HepG2 (cell line): ENCODE data around the gene PPP1R12C. TPM values are rescaled to one million over a fixed set of nuclear protein-coding genes. Genes with fewer than 3 reads are reported as not detected.

Experiments
- BORCS8-MEF2B ChIP-seq: sonication (generic); formaldehyde crosslinking; IDR thresholded peaks from 2 replicates; pipeline ENCODE4 v1.8.0; 2022; ENCODE audit warnings: mild to moderate bottlenecking, missing genetic modification reagents
- DDIT3 ChIP-seq: sonication (generic); formaldehyde crosslinking; IDR thresholded peaks from 2 replicates; pipeline ENCODE4 v1.4.0; 2020; ENCODE audit warnings: mild to moderate bottlenecking, missing genetic modification reagents
- GTF2F1 ChIP-seq: fragments of 150-350 bp; IDR thresholded peaks from 2 replicates; pipeline ENCODE4 v1.6.1; 2014; ENCODE audit warnings: low read length
- HOXD1 ChIP-seq: sonication (generic); formaldehyde crosslinking; IDR thresholded peaks from 2 replicates; pipeline ENCODE4 v1.5.0; 2020; ENCODE audit warnings: missing genetic modification reagents
- LCORL ChIP-seq, 2 experiments: fragments of 450-650 bp in 1 of 2; sonication (generic) in 1 of 2; formaldehyde crosslinking in 1 of 2; IDR thresholded peaks; 2 replicates each; pipeline versions ENCODE4 v1.5.0 to v1.6.1; 2017 to 2020; ENCODE audit warnings: antibody characterized with exemption in 1 of 2, missing genetic modification reagents in 1 of 2
- MLXIP ChIP-seq: sonication (generic); formaldehyde crosslinking; IDR thresholded peaks from 2 replicates; pipeline ENCODE4 v1.9.0; 2021; ENCODE audit warnings: missing genetic modification reagents, borderline replicate concordance
- NAIF1 ChIP-seq: sonication (generic); formaldehyde crosslinking; IDR thresholded peaks from 2 replicates; pipeline ENCODE4 v1.5.0; 2020; ENCODE audit warnings: mild to moderate bottlenecking, missing genetic modification reagents, borderline replicate concordance
- PHF8 ChIP-seq: sonication (generic); formaldehyde crosslinking; IDR thresholded peaks from 2 replicates; pipeline ENCODE4 v1.5.0; 2020; ENCODE audit warnings: missing genetic modification reagents
- RFX1 ChIP-seq: fragments of 450-650 bp; IDR thresholded peaks from 2 replicates; pipeline ENCODE4 v1.6.1; 2017
- RFXANK ChIP-seq: IDR thresholded peaks from 2 replicates; pipeline ENCODE4 v1.6.1; 2016
- SCMH1 ChIP-seq: sonication (generic); formaldehyde crosslinking; IDR thresholded peaks from 2 replicates; pipeline ENCODE4 v1.9.0; 2021; ENCODE audit warnings: missing genetic modification reagents, mild to moderate bottlenecking, borderline replicate concordance
- TAF1 ChIP-seq: sonication (generic); formaldehyde crosslinking; IDR thresholded peaks from 2 replicates; pipeline ENCODE4 v1.4.0; 2020; ENCODE audit warnings: missing genetic modification reagents
- TSC22D2 ChIP-seq: sonication (generic); formaldehyde crosslinking; IDR thresholded peaks from 2 replicates; pipeline ENCODE4 v1.5.1; 2020; ENCODE audit warnings: missing genetic modification reagents, mild to moderate bottlenecking, borderline replicate concordance
- ZBTB38 ChIP-seq: sonication (generic); formaldehyde crosslinking; IDR thresholded peaks from 2 replicates; pipeline ENCODE4 v1.5.1; 2020; ENCODE audit warnings: mild to moderate bottlenecking, missing genetic modification reagents
- ZBTB49 ChIP-seq: sonication (generic); formaldehyde crosslinking; IDR thresholded peaks from 2 replicates; pipeline ENCODE4 v1.4.0; 2020; ENCODE audit warnings: missing genetic modification reagents, borderline replicate concordance
- ZKSCAN8 ChIP-seq: IDR thresholded peaks from 2 replicates; pipeline ENCODE4 v1.6.1; 2016; ENCODE audit warnings: borderline replicate concordance, missing genetic modification reagents, missing compliant biosample characterization
- ZNF225 ChIP-seq: sonication (generic); formaldehyde crosslinking; IDR thresholded peaks from 2 replicates; pipeline ENCODE4 v1.4.0; 2020; ENCODE audit warnings: mild to moderate bottlenecking, missing genetic modification reagents
- ZNF331 ChIP-seq: sonication (generic); formaldehyde crosslinking; IDR thresholded peaks from 2 replicates; pipeline ENCODE4 v1.4.0; 2020; ENCODE audit warnings: missing genetic modification reagents
- ZNF510 ChIP-seq: sonication (generic); formaldehyde crosslinking; IDR thresholded peaks from 2 replicates; pipeline ENCODE4 v1.4.0; 2020; ENCODE audit warnings: low read depth, mild to moderate bottlenecking, missing genetic modification reagents
- ZNF512 ChIP-seq: sonication (generic); formaldehyde crosslinking; IDR thresholded peaks from 2 replicates; pipeline ENCODE4 v1.4.0; 2020; ENCODE audit warnings: mild to moderate bottlenecking, missing genetic modification reagents
- ZNF557 ChIP-seq: sonication (generic); formaldehyde crosslinking; IDR thresholded peaks from 2 replicates; pipeline ENCODE4 v1.4.0; 2020; ENCODE audit warnings: missing genetic modification reagents
- ZNF691 ChIP-seq: sonication (generic); formaldehyde crosslinking; IDR thresholded peaks from 2 replicates; pipeline ENCODE4 v1.4.0; 2020; ENCODE audit warnings: missing genetic modification reagents, low read depth, mild to moderate bottlenecking, borderline replicate concordance
- ZSCAN12 ChIP-seq: sonication (generic); formaldehyde crosslinking; IDR thresholded peaks from 2 replicates; pipeline ENCODE4 v1.9.0; 2021; ENCODE audit warnings: mild to moderate bottlenecking, missing genetic modification reagents
- polyA plus RNA-seq, 8 experiments: library from polyadenylated mRNA; depleted of rRNA in 3 of 8; stranded (reverse) in 7 of 8; unstranded in 1 of 8; fragments of >200 nt; fragmentation: Illumina TruSeq in 4 of 8; extraction: Trizol in 4 of 8; gene quantifications; 2 replicates each; pipeline versions ENCODE4 v1.2.1 to v1.2.3, GENCODE V29; 2011 to 2016; ENCODE audit warnings: low read depth in 4 of 8, missing spikeins in 1 of 8, mixed read lengths in 1 of 8; ENCODE audit not compliant: insufficient read depth in 1 of 8
- total RNA-seq, 5 experiments: library from RNA; depleted of rRNA; stranded (reverse); fragments of >200 nt; fragmentation: Illumina TruSeq; extraction: Trizol; gene quantifications; 2 replicates each; pipeline ENCODE4 v1.2.3, GENCODE V29; 2016; ENCODE audit warnings: low read depth in 1 of 5

The PPP1R12C gene
- total and polyA plus RNA-seq, 2 of the 13 experiments (the other 11 are each of a cell fraction or from before 2014, with no cell fraction given), result 29.7 to 30.3 TPM

GRCh38 chr19:55062735-55063491 lies 54.5 kb downstream of the PPP1R12C start, which contains the start of gene RDH13 (continued):
- TF ChIP-seq ZNF691 (CRISPR knock-in tag) (no peak), ZNF557 (no peak), ZNF225 (no peak), ZBTB49 (no peak), ZSCAN12 (0 out of 2 replicates have a peak, but pooled peaks have one; percentile 55), ZKSCAN8 (no peak), ZNF512 (CRISPR knock-in tag) (no peak), TAF1 (CRISPR knock-in tag) (peak; percentile 72), HOXD1 (CRISPR knock-in tag) (no peak), ZNF331 (CRISPR knock-in tag) (no peak), TSC22D2 (CRISPR knock-in tag) (no peak), ZNF510 (CRISPR knock-in tag) (0 out of 2 replicates have a peak, but pooled peaks have one; percentile 50), GTF2F1 (no peak), RFXANK (no peak), NAIF1 (CRISPR knock-in tag) (no peak), MLXIP (CRISPR knock-in tag) (no peak), ZBTB38 (CRISPR knock-in tag) (no peak), LCORL (IDR thresholded peaks at IDR 0.05) (no peak), LCORL (CRISPR knock-in tag; IDR thresholded peaks at IDR 0.05) (no peak), PHF8 (peak; percentile 79), SCMH1 (no peak), BORCS8-MEF2B (CRISPR knock-in tag) (no peak), RFX1 (no peak), DDIT3 (CRISPR knock-in tag) (no peak)
